C4-2B (cell line): Measurements from ENCODE around the gene TMPO.

Experiments
- H3K27ac ChIP-seq: fragments of 450-650 bp; 2 replicates; pipeline ENCODE4 v1.5.1; 2017
- ZFX ChIP-seq: fragments of 450-650 bp; IDR thresholded peaks from 2 replicates; pipeline ENCODE4 v1.6.1; 2017
- TF ChIP-seq, protein P1 (sequence below): fragments of 450-650 bp; conservative IDR thresholded peaks from 2 replicates; pipeline ENCODE4 v1.5.1; 2017; ENCODE audit warnings: mild to moderate bottlenecking

TMPO gene, protein sequence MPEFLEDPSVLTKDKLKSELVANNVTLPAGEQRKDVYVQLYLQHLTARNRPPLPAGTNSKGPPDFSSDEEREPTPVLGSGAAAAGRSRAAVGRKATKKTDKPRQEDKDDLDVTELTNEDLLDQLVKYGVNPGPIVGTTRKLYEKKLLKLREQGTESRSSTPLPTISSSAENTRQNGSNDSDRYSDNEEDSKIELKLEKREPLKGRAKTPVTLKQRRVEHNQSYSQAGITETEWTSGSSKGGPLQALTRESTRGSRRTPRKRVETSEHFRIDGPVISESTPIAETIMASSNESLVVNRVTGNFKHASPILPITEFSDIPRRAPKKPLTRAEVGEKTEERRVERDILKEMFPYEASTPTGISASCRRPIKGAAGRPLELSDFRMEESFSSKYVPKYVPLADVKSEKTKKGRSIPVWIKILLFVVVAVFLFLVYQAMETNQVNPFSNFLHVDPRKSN

DNA sequence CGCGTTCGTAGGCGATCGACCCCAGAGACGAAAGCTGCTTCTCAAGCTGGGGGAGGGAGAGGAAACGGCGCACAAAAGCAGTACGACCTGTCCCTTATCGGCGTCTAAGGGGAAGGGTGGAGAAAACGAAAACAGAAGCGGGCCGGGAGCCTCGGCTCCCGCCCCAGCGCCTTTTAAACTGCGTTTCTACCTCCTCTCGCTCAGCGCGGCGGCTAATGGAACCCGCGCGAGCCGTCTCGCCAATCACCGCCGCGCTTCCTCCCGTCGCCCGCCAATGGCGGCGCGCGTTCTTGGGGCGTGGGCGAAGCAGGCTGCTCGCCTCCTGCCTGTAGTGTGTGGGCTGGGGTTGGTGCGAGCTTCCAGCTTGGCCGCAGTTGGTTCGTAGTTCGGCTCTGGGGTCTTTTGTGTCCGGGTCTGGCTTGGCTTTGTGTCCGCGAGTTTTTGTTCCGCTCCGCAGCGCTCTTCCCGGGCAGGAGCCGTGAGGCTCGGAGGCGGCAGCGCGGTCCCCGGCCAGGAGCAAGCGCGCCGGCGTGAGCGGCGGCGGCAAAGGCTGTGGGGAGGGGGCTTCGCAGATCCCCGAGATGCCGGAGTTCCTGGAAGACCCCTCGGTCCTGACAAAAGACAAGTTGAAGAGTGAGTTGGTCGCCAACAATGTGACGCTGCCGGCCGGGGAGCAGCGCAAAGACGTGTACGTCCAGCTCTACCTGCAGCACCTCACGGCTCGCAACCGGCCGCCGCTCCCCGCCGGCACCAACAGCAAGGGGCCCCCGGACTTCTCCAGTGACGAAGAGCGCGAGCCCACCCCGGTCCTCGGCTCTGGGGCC lies at the start of gene TMPO:
Gene TMPO (plus strand): TSS at position 304 of the 824 bp plus-strand sequence. CDS start 278 bp downstream, at position 582.
- TF ChIP-seq, protein P1, sequence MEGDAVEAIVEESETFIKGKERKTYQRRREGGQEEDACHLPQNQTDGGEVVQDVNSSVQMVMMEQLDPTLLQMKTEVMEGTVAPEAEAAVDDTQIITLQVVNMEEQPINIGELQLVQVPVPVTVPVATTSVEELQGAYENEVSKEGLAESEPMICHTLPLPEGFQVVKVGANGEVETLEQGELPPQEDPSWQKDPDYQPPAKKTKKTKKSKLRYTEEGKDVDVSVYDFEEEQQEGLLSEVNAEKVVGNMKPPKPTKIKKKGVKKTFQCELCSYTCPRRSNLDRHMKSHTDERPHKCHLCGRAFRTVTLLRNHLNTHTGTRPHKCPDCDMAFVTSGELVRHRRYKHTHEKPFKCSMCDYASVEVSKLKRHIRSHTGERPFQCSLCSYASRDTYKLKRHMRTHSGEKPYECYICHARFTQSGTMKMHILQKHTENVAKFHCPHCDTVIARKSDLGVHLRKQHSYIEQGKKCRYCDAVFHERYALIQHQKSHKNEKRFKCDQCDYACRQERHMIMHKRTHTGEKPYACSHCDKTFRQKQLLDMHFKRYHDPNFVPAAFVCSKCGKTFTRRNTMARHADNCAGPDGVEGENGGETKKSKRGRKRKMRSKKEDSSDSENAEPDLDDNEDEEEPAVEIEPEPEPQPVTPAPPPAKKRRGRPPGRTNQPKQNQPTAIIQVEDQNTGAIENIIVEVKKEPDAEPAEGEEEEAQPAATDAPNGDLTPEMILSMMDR: no peak
- no peak for TF ChIP-seq ZFX
- peak within 1 kb of the TSS; percentile 94 for H3K27ac ChIP-seq

DNA sequence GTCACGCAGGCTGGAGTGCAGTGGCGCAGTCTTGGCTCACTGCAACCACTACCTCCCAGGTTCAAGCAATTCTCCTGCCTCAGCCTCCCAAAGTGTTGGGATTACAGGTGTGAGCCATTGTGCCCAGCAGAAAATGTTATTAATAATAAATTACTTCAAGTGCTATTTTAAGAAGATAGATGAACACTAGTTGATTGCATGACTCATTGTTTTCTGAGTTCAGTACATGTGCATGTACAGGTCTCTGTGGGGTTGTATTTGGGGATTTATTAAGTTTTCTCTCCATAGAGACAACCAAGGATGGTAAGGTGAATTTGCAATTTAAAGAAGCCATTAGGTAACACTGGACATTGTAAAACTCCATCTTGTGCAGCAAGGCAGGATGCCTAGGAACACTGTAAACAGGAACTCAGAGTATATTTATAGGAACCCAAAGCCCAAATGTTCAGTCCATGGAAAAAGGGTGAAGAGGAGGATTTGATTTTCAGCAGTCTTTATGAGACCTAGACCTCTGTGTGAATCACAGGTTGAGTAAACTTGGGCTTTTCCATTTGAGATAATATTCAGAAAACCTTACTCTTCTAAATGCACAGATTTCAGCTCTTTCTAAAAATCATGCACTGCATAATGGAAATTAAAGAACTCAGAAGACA lies 49.3 kb upstream of the TMPO start:
- no peak for TF ChIP-seq ZFX
- no peak overlapping the region for H3K27ac ChIP-seq

DNA sequence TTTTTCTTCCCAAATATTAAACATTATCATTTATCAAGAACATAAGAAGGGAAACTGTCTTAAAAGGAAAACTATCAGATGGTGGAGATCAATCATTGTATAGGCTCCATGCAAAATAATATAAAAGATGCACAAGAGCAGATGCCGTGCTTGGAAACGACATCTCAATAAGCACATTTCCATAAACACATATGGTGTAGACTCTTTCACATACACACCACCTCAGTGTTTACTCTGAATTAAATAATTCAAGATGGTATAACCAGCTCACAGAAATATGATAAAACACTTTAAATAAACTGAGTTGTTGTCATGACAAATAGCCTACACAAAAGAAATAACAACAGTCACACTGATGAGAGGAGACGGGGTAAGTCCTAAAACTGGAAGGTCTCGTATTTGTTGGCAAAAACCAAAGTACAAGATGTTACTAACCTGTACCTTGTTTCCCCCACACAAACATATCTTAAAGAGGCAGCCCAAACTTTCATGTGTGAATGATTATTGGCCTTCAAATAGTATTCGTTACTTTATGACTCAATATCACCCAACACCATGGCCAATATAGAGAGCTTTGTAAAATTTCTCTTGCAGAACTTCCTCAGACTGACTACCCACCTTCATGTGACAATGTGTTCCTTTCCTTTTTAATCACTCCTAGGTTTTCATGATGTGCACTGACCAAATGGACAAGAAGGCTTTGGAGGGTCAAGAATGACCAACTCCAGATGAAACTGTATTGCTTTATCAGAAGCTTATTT lies 48.6 kb upstream of the TMPO start:
- no peak overlapping the region for H3K27ac ChIP-seq
- no peak for TF ChIP-seq ZFX
- TF ChIP-seq, protein P1: no peak

DNA sequence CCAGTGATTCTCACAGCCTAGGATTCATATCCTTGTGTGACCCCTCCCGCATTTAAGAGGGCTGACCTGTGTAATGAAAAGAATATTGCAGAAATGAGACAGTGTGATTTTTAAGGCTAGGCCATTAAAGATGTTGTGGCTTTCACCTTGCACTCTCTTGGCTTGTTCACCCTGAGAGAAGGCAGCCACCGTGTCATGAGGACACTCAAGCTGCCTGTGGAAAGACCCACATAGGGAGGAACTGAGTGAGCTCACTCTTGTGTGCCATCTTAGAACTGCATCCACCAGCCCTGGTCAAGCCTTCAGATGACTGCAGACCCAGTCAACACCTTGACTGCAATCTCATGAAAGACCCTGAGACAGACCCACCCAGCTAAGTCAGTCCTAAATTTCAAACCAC lies 46.3 kb upstream of the TMPO start:
- H3K27ac ChIP-seq: no peak overlapping the region
- TF ChIP-seq ZFX: no peak
- TF ChIP-seq, protein P1: no peak

DNA sequence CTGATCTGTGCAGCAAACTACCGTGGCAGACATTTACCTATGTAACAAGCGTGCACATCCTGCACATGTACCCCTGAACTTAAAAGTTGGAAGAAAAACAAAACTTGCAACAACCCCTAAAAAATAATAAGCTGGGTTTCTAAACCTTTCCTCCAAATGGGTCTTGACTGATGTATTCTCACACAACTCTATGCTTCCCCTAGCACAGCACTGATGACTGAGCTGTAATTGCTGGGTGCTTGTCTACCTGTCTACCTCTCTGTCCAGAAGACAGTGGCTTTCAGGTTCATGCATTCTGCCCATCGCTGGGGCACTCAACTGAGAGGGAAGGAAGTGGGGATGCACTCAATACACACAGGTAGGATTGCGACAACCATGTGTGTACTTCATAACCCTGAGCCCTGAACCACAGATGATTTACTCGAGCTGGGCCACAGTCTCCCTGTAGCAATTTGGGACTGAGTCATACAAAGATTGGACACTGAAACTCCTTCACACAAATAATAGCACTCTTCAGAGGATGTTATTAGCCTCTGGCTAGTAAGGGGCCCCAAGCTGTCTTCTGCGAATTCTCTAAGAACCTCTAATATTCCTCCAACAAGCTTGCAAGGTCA lies 44.8 kb upstream of the TMPO start:
- TF ChIP-seq ZFX: no peak
- TF ChIP-seq, protein P1: no peak
- H3K27ac ChIP-seq: no peak overlapping the region

DNA sequence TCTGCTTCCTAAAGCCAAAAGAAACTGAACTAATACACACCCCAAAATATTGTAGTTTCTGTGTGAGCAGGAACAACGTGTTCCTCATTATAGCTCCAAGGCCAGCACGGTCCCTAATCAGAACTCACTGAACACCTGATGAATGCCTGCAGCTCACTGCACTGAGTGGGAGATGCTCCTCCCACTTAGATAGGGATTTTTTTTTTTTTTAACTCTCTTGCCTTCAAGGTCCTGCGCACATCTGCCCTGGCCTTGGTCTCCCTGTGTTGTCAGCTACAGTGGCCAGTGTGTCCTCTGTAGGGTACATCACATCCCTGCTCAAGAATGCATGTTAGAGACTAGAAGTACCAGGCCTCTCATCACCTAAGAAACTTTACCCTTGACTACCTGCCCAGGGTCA lies 44.3 kb upstream of the TMPO start:
- TF ChIP-seq, protein P1: no peak
- no peak for TF ChIP-seq ZFX
- no peak overlapping the region for H3K27ac ChIP-seq

DNA sequence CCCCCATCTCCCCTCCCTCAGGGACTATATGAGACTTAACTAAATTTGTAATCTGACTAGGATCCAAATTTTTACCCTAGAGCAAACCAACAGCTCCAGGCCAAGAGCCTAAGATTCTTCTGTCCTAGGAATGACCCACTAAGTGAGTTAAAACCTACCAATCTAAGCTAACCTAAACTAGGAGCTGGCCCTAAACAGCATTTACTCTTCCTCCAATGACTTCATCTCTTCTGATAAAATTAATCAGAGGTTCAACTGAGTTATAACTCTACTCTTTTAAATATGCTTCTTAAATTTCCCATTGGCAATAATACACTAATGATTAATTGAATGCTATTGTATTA lies 39.9 kb upstream of the TMPO start:
- TF ChIP-seq, protein P1: no peak
- TF ChIP-seq ZFX: no peak
- H3K27ac ChIP-seq: no peak overlapping the region
